ENCODE results near the gene CDH26. TPM values are rescaled to one million over a fixed set of nuclear protein-coding genes. Genes with fewer than 3 reads are reported as not detected.

The CDH26 gene
- total and polyA plus RNA-seq, 2 donors: 1.8 to 14.7 TPM

- Histone ChIP-seq H3K27me3 (ENCODE audit: control insufficient read depth in 2 of 2, insufficient read depth in 1 of 2, low read length in 1 of 2) (no peaks in the 10 kb centered on the region), H3K36me3 (ENCODE audit: control insufficient read depth in 2 of 2, insufficient read depth in 2 of 2, low read length in 1 of 2) (no peaks in the 10 kb centered on the region), H3K4me3 (ENCODE audit: low read length in 2 of 2) (no peak overlapping the region), H3K9me3 (ENCODE audit: control insufficient read depth in 2 of 2, insufficient read depth in 1 of 2, low read length in 1 of 2) (no peaks in the 10 kb centered on the region), H3K4me1 (ENCODE audit: control insufficient read depth in 2 of 2, insufficient read depth in 2 of 2, low read length in 2 of 2) (peaks cover 0 to 11% of the 10 kb centered on the region in 2 donors), H3K27ac (ENCODE audit: low read depth in 1 of 2, low read length in 1 of 2) (peak overlapping the region in 1 of 2 donors; percentile 62)
- WGBS: 96% methylated on average over 7 of the region's 7 CpGs
- no peak for DNase-seq (ENCODE audit: low read depth in 6 of 9, low spot score in 9 of 9)
Observed at GRCh38 chr20:59987135-59987534, 28.9 kb downstream of the CDH26 start.

DNA sequence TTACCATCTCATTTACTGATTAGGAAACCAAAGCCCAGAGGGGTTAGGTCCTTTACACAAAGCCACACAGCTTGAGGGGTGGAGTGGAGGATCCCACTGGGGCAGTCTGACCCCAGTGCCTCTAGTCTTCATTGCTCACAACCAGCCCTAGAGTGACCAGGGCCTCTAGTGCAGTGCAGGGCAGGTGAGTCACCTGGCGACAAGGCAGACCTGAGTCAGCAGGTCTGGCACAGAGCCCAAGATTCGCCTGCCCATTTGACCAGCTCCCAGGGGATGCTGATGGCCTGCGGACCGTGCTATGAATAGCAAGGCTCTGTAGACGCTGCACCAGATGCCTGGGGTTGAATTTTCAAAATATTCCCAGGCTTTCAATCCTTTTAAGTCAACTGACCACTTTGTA lies 29.9 kb downstream of the CDH26 start:
- H3K27me3 ChIP-seq (ENCODE audit: control insufficient read depth in 2 of 2, insufficient read depth in 1 of 2, low read length in 1 of 2): no peaks in the 10 kb centered on the region
- peak overlapping the region in 1 of 2 donors; percentile 62 for H3K27ac ChIP-seq (ENCODE audit: low read depth in 1 of 2, low read length in 1 of 2)
- no peak for DNase-seq (ENCODE audit: low read depth in 6 of 9, low spot score in 9 of 9)
- H3K4me1 ChIP-seq (ENCODE audit: control insufficient read depth in 2 of 2, insufficient read depth in 2 of 2, low read length in 2 of 2): peaks cover 0 to 11% of the 10 kb centered on the region in 2 donors
- 94% methylated on average over 5 of the region's 5 CpGs for WGBS
- H3K36me3 ChIP-seq (ENCODE audit: control insufficient read depth in 2 of 2, insufficient read depth in 2 of 2, low read length in 1 of 2): no peaks in the 10 kb centered on the region
- H3K4me3 ChIP-seq (ENCODE audit: low read length in 2 of 2): no peak overlapping the region
- no peaks in the 10 kb centered on the region for H3K9me3 ChIP-seq (ENCODE audit: control insufficient read depth in 2 of 2, insufficient read depth in 1 of 2, low read length in 1 of 2)

- H3K36me3 ChIP-seq (ENCODE audit: control insufficient read depth in 2 of 2, insufficient read depth in 2 of 2, low read length in 1 of 2): no peaks in the 10 kb centered on the region
- peaks cover 0 to 13% of the 10 kb centered on the region in 2 donors for H3K4me1 ChIP-seq (ENCODE audit: control insufficient read depth in 2 of 2, insufficient read depth in 2 of 2, low read length in 2 of 2)
- H3K27ac ChIP-seq (ENCODE audit: low read depth in 1 of 2, low read length in 1 of 2): no peak overlapping the region
- DNase-seq (ENCODE audit: low read depth in 6 of 9, low spot score in 9 of 9): no peak
- no peak overlapping the region for H3K4me3 ChIP-seq (ENCODE audit: low read length in 2 of 2)
- no peaks in the 10 kb centered on the region for H3K27me3 ChIP-seq (ENCODE audit: control insufficient read depth in 2 of 2, insufficient read depth in 1 of 2, low read length in 1 of 2)
- 90% methylated on average over 4 of the region's 4 CpGs for WGBS
- no peaks in the 10 kb centered on the region for H3K9me3 ChIP-seq (ENCODE audit: control insufficient read depth in 2 of 2, insufficient read depth in 1 of 2, low read length in 1 of 2)
Observed at GRCh38 chr20:59992526-59993084, 34.4 kb downstream of the CDH26 start.

DNA sequence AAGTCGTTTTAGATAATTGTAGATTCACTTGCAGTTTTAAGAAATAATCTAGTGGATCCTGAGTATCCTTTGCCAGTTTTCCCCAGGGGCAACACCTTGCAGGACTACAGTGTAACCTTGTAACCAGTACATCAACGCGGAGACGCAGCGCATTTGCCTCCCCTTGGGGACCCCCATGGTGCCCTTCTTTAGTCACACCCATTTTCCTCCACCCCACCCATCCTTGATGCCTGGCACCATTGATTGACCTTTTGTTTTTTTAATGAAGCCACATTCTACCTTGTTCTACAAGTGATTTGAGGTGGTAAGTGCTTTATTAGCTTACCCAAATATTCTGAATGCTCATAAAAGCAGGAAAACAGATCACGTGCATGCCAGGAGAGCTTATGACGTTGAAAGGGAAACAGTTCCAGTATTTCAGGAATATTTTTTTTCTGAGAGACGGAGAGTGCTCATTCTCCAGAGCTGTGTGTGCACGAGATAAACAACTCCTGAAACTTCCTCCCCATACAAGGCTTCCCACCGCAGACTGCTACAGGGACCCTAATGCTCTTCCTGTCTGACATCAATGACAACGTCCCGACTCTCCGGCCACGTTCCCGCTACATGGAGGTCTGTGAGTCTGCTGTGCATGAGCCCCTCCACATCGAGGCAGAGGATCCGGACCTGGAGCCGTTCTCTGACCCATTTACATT lies 35.7 kb downstream of the CDH26 start:
- no peaks in the 10 kb centered on the region for H3K36me3 ChIP-seq (ENCODE audit: control insufficient read depth in 2 of 2, insufficient read depth in 2 of 2, low read length in 1 of 2)
- no peak overlapping the region for H3K4me3 ChIP-seq (ENCODE audit: low read length in 2 of 2)
- H3K27me3 ChIP-seq (ENCODE audit: control insufficient read depth in 2 of 2, insufficient read depth in 1 of 2, low read length in 1 of 2): no peaks in the 10 kb centered on the region
- no peak overlapping the region for H3K27ac ChIP-seq (ENCODE audit: low read depth in 1 of 2, low read length in 1 of 2)
- H3K9me3 ChIP-seq (ENCODE audit: control insufficient read depth in 2 of 2, insufficient read depth in 1 of 2, low read length in 1 of 2): no peaks in the 10 kb centered on the region
- DNase-seq (ENCODE audit: low read depth in 6 of 9, low spot score in 9 of 9): no peak
- WGBS: 30% methylated on average over 18 of the region's 18 CpGs
- peaks cover 0 to 13% of the 10 kb centered on the region in 2 donors for H3K4me1 ChIP-seq (ENCODE audit: control insufficient read depth in 2 of 2, insufficient read depth in 2 of 2, low read length in 2 of 2)

DNA sequence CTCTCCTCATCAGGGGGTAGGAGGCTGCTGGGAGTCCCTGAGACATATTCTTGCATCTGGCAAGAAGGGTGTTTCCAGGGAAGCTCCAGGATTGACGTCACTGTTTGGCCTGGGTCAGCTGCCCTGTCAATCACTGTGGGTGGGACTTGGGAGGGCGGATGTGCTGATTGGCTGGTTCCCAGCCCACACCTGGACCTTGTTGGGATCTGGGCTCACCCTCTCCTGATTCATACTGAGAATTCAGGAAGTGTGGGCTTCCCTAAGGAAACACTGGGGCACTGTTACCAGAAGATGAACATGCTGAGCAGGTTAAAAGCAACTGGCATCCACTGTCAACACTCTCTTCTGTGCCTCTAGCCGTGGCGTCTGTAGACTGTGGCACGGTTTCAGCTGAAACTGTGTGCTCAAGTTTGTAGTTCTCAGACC lies 36.5 kb downstream of the CDH26 start:
- Histone ChIP-seq H3K4me1 (ENCODE audit: control insufficient read depth in 2 of 2, insufficient read depth in 2 of 2, low read length in 2 of 2) (peaks cover 0 to 16% of the 10 kb centered on the region in 2 donors), H3K27me3 (ENCODE audit: control insufficient read depth in 2 of 2, insufficient read depth in 1 of 2, low read length in 1 of 2) (no peaks in the 10 kb centered on the region), H3K27ac (ENCODE audit: low read depth in 1 of 2, low read length in 1 of 2) (peak overlapping the region in 1 of 2 donors; percentile 47), H3K9me3 (ENCODE audit: control insufficient read depth in 2 of 2, insufficient read depth in 1 of 2, low read length in 1 of 2) (no peaks in the 10 kb centered on the region), H3K36me3 (ENCODE audit: control insufficient read depth in 2 of 2, insufficient read depth in 2 of 2, low read length in 1 of 2) (no peaks in the 10 kb centered on the region), H3K4me3 (ENCODE audit: low read length in 2 of 2) (no peak overlapping the region)
- no peak for DNase-seq (ENCODE audit: low read depth in 6 of 9, low spot score in 9 of 9)
- WGBS: 72% methylated on average over 5 of the region's 5 CpGs

- peaks cover 0 to 16% of the 10 kb centered on the region in 2 donors for H3K4me1 ChIP-seq (ENCODE audit: control insufficient read depth in 2 of 2, insufficient read depth in 2 of 2, low read length in 2 of 2)
- no peak overlapping the region for H3K4me3 ChIP-seq (ENCODE audit: low read length in 2 of 2)
- 93% methylated on average over 1 of the region's 1 CpG for WGBS
- no peak for DNase-seq (ENCODE audit: low read depth in 6 of 9, low spot score in 9 of 9)
- no peaks in the 10 kb centered on the region for H3K36me3 ChIP-seq (ENCODE audit: control insufficient read depth in 2 of 2, insufficient read depth in 2 of 2, low read length in 1 of 2)
- no peak overlapping the region for H3K27ac ChIP-seq (ENCODE audit: low read depth in 1 of 2, low read length in 1 of 2)
- H3K27me3 ChIP-seq (ENCODE audit: control insufficient read depth in 2 of 2, insufficient read depth in 1 of 2, low read length in 1 of 2): no peaks in the 10 kb centered on the region
- no peaks in the 10 kb centered on the region for H3K9me3 ChIP-seq (ENCODE audit: control insufficient read depth in 2 of 2, insufficient read depth in 1 of 2, low read length in 1 of 2)
Observed at GRCh38 chr20:59996108-59996507, 37.9 kb downstream of the CDH26 start.

- WGBS: over 99% methylated on average over 2 of the region's 2 CpGs
- Histone ChIP-seq H3K4me3 (ENCODE audit: low read length in 2 of 2) (no peak overlapping the region), H3K36me3 (ENCODE audit: control insufficient read depth in 2 of 2, insufficient read depth in 2 of 2, low read length in 1 of 2) (no peaks in the 10 kb centered on the region), H3K9me3 (ENCODE audit: control insufficient read depth in 2 of 2, insufficient read depth in 1 of 2, low read length in 1 of 2) (no peaks in the 10 kb centered on the region), H3K4me1 (ENCODE audit: control insufficient read depth in 2 of 2, insufficient read depth in 2 of 2, low read length in 2 of 2) (peaks cover 0 to 16% of the 10 kb centered on the region in 2 donors), H3K27ac (ENCODE audit: low read depth in 1 of 2, low read length in 1 of 2) (no peak overlapping the region), H3K27me3 (ENCODE audit: control insufficient read depth in 2 of 2, insufficient read depth in 1 of 2, low read length in 1 of 2) (no peaks in the 10 kb centered on the region)
- no peak for DNase-seq (ENCODE audit: low read depth in 6 of 9, low spot score in 9 of 9)
Observed at GRCh38 chr20:59997896-59998295, 39.7 kb downstream of the CDH26 start.

DNA sequence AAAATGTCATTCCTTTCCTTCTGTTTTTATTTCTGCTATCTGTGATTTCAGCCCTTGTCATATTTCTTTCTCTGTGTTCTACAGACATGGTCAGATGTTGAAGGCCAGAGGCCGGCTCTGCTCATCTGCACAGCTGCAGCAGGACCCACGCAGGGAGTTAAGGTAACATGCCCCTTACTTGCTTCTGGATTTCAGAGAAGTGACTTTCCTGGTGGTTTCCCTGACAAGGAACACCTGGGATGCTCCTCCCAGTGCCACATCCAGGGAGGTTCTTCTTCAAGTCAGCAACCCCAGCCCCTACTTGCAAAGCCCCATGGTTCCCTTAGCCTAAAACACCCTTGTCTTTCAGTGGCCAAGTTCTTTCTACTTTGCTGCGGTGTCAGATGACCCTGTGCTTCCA lies 41.3 kb downstream of the CDH26 start:
- H3K27ac ChIP-seq (ENCODE audit: low read depth in 1 of 2, low read length in 1 of 2): peak overlapping the region in 1 of 2 donors; percentile 7
- H3K4me1 ChIP-seq (ENCODE audit: control insufficient read depth in 2 of 2, insufficient read depth in 2 of 2, low read length in 2 of 2): peaks cover 0 to 11% of the 10 kb centered on the region in 2 donors
- no peak overlapping the region for H3K4me3 ChIP-seq (ENCODE audit: low read length in 2 of 2)
- H3K9me3 ChIP-seq (ENCODE audit: control insufficient read depth in 2 of 2, insufficient read depth in 1 of 2, low read length in 1 of 2): no peaks in the 10 kb centered on the region
- DNase-seq (ENCODE audit: low read depth in 6 of 9, low spot score in 9 of 9): no peak
- 94% methylated on average over 3 of the region's 3 CpGs for WGBS
- no peaks in the 10 kb centered on the region for H3K27me3 ChIP-seq (ENCODE audit: control insufficient read depth in 2 of 2, insufficient read depth in 1 of 2, low read length in 1 of 2)
- H3K36me3 ChIP-seq (ENCODE audit: control insufficient read depth in 2 of 2, insufficient read depth in 2 of 2, low read length in 1 of 2): no peaks in the 10 kb centered on the region

DNA sequence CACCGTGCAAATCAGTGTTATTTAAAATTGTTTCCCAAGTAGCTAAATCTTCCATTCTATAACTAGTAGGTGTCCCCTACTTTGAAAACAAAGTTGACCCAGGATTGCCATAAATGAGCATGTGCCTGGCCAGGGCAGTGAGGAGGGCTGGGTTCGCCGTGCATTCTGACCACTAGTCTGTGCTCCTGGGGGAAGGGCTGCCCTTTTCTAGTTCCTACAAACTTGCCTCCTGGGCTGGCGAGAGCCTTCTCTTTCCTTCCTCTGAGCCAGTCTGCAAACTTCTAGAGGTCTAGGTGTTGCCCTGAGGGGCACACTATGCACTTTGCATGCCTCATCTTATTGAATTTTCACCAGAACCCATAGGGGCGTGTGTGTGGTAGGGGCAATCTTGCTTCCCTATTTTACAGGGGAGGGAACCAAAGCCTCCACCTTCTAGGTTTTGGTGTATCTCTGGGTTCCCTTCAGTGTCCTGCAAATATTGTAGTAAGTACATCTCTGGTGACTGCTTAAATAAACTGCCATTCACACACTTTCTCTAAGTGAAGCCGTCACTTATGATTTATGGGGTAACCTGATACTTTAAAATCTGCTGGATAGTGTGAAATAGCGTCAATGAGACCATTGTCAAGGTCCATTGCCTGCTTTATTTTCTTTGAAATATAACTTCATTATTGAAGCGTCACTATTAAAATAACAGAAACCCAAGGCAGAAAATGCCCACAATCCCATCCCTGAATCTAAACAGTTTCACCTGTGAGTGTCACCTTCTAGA lies 42.2 kb downstream of the CDH26 start:
- Histone ChIP-seq H3K9me3 (ENCODE audit: control insufficient read depth in 2 of 2, insufficient read depth in 1 of 2, low read length in 1 of 2) (no peaks in the 10 kb centered on the region), H3K27me3 (ENCODE audit: control insufficient read depth in 2 of 2, insufficient read depth in 1 of 2, low read length in 1 of 2) (no peaks in the 10 kb centered on the region), H3K36me3 (ENCODE audit: control insufficient read depth in 2 of 2, insufficient read depth in 2 of 2, low read length in 1 of 2) (no peaks in the 10 kb centered on the region), H3K27ac (ENCODE audit: low read depth in 1 of 2, low read length in 1 of 2) (peak overlapping the region in 1 of 2 donors; percentile 76), H3K4me1 (ENCODE audit: control insufficient read depth in 2 of 2, insufficient read depth in 2 of 2, low read length in 2 of 2) (peaks cover 0 to 6% of the 10 kb centered on the region in 2 donors), H3K4me3 (ENCODE audit: low read length in 2 of 2) (no peak overlapping the region)
- peak in 1 of 9 donors; percentile 28 for DNase-seq (ENCODE audit: low read depth in 6 of 9, low spot score in 9 of 9)
- WGBS: 94% methylated on average over 8 of the region's 8 CpGs

All from thymus (tissue), 11 donors.